ENCODE data around the gene CACNA2D1.

- TF ChIP-seq CTCF (IDR thresholded peaks at IDR 0.05) (no peak), POLR2A (IDR thresholded peaks at IDR 0.05) (no peak)
Observed at GRCh38 chr7:81926154-81926553, 517.4 kb downstream of the CACNA2D1 start.
